Lower lobe of right lung (tissue), 2 donors: Measurements from ENCODE around the gene YPEL1. TPM values are rescaled to one million over a fixed set of nuclear protein-coding genes. Genes with fewer than 3 reads are reported as not detected.

Source experiments
- ATAC-seq, 2 donors: fragments of 200-7000 bp; cut with Tn5 transposase; one replicate each; pipeline ENCODE4 v1.9.1; 2020 to 2022; ENCODE audit warnings: mild to moderate bottlenecking in 2 of 2, moderate library complexity in 2 of 2
- DNase-seq: peaks from one replicate; pipeline ENCODE4 v3.0.0-alpha.2; 2020
- H3K27ac ChIP-seq: fragments of 200-600 bp; one replicate; pipeline ENCODE4 v1.8.0; 2022
- H3K27me3 ChIP-seq: fragments of 200-600 bp; one replicate; pipeline ENCODE4 v1.8.0; 2022; ENCODE audit warnings: low read depth
- H3K36me3 ChIP-seq: fragments of 200-600 bp; one replicate; pipeline ENCODE4 v1.8.0; 2022; ENCODE audit warnings: mild to moderate bottlenecking
- H3K4me1 ChIP-seq: fragments of 200-600 bp; one replicate; pipeline ENCODE4 v1.8.0; 2022
- H3K4me3 ChIP-seq: fragments of 200-600 bp; one replicate; pipeline ENCODE4 v1.8.0; 2022; ENCODE audit warnings: mild to moderate bottlenecking
- H3K9me3 ChIP-seq: fragments of 200-600 bp; one replicate; pipeline ENCODE4 v1.8.0; 2022
- CTCF ChIP-seq: fragments of 200-600 bp; IDR thresholded peaks from one replicate; pipeline ENCODE4 v1.8.0; 2022; ENCODE audit warnings: antibody characterized with exemption, mild to moderate bottlenecking
- intact Hi-C: fragments of 100-400 bp; cut with DNase I; formaldehyde crosslinking; loops from one replicate; pipeline ENCODE4 v1.11.0; 2022
- total RNA-seq: library from RNA; stranded (reverse); fragmentation: NEBNext Ultra II Directional; extraction: Animal tissue kit (Norgen Biotek cat#: 25700); gene quantifications from one replicate; pipeline ENCODE4 v1.2.1, GENCODE V29; 2021
- donor health status: DM: no; HTN: yes; CAD: no; lungs with severe emphysema.

YPEL1 gene
- total RNA-seq, 1 donor from 2014 or later = 7.6 TPM

DNA sequence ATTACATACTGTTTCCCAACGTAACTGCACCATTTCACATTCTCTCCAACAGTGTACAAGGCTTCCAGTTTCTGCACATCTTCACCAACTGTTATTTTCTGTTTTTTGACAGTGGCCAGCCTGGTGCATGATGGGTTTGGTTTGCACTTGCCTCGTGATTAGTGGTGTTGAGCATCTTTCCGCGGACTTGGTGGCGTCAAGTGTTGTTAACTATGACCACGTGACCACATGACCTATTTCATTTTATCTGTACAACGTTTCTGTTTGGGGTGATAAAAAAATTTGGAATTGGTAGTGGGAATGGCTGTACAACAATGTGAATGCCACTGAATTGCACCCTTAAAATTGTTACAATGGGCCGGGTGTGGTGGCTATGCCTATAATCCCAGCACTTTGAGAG, 2.5 kb upstream of the YPEL1 start:
- no peaks in the 10 kb centered on the region for H3K27me3 ChIP-seq
- no peak overlapping the region for H3K4me3 ChIP-seq
- intact Hi-C loops = no loop called here
- ATAC-seq (no peak), DNase-seq (no peak)
- H3K9me3 ChIP-seq = no peaks in the 10 kb centered on the region
- H3K4me1 ChIP-seq = peaks cover 12% of the 10 kb centered on the region
- H3K27ac ChIP-seq = no peak overlapping the region
- TF ChIP-seq CTCF = no peak
- H3K36me3 ChIP-seq = no peaks in the 10 kb centered on the region

- TF ChIP-seq CTCF = no peak
- Histone ChIP-seq H3K4me1 (peaks cover 12% of the 10 kb centered on the region), H3K4me3 (no peak overlapping the region), H3K27me3 (no peaks in the 10 kb centered on the region), H3K27ac (no peak overlapping the region), H3K36me3 (no peaks in the 10 kb centered on the region), H3K9me3 (no peaks in the 10 kb centered on the region)
- DNase-seq (no peak), ATAC-seq (no peak)
- intact Hi-C loops = no loop called here
Observed at GRCh38 chr22:21736948-21737347, 1.4 kb upstream of the YPEL1 start.

DNA sequence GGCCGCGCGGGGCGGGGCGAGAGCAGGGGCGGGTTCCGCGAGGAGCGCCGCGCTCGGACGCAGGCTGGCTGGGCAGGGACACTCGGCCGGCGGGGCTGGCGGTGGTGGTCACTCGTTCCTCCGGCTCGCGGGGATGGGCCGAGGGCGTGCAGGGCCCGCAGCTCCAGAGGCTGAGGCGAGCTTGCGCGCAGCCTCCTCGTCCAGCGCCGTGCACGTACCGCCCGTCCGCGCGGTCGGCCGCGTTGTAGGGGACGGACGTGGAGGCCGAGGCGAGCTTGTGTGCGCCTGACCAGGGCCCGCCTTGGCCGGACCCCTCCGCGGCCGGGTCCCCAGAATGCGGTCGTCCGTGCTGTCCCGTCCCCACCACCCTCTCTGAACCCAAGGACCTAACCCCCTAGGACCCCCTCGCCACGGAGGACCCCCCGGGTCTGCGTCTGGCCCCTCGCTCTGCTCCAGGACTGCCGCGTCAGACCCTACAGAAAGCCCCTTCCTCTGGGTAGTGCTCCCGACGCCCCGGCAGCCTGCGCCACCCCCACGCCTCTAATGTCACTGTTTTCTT, 569 bp upstream of the YPEL1 start:
- intact Hi-C loops = no loop called here
- no peak for DNase-seq
- peak overlapping the region; percentile 82 for H3K27ac ChIP-seq

DNA sequence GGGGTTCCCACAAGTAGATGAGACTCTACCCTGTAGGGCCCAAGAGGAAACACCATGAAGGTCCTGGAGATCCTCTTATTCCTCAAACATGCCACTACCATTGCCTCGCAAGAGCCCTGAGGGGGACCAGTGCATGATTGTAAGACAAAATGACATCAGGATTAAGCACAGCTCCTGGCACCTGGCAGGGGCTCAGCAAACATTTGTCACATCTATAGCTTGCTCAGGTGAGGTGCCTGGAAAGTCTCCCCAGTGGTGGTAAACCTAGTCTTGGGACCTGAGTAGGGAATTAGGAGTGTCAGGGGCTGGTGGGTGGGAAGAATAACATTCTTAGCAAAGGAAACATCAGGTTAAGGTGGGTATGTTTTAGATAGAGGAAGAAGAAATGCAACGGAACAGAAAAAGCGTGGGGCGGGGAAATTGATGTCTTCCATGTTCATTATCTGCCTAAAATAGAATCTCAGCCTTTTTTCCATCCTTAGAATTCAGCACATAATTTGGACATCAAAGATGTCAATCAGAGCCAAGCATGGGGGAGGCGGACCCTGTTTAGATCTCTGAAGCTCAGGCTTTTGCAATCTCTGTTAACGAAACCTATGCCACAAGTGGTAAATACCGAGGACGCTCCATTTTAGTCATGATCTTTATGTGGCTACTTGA, 924 bp downstream of the YPEL1 start:
- Histone ChIP-seq H3K27ac (peak overlapping the region; percentile 82), H3K4me3 (peak overlapping the region; percentile 67), H3K36me3 (no peaks in the 10 kb centered on the region), H3K4me1 (peaks cover 12% of the 10 kb centered on the region), H3K9me3 (no peaks in the 10 kb centered on the region), H3K27me3 (no peaks in the 10 kb centered on the region)
- no peak for ATAC-seq
- no peak for DNase-seq
- intact Hi-C loops = no loop called here
- TF ChIP-seq CTCF = no peak

More for the DNA sequence above, 569 bp upstream of the YPEL1 start:
- peak in 1 of 2 donors; percentile 49 for ATAC-seq
- Histone ChIP-seq H3K4me1 (peaks cover 12% of the 10 kb centered on the region), H3K9me3 (no peaks in the 10 kb centered on the region), H3K36me3 (no peaks in the 10 kb centered on the region), H3K27me3 (no peaks in the 10 kb centered on the region), H3K4me3 (peak overlapping the region; percentile 67)
- no peak for TF ChIP-seq CTCF

DNA sequence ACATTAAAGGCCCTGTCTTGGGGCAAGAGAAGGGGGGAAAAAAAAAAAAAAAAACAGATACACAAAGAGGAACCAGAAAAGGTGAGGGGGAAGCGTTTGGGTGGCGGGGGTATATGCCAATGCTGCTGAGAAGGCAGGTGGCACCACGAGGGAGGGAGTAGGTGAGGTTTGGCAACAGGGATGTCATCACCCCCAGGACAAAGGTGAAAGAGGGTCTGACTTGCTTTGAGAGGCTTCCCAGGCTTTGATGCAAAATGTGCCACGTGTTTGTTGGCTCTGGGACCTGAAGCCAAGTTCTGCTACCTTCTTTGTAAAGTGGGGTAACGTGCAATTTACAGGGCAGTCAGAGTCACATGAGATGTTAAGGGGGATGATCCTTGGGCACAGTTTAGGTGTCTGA, 4.1 kb downstream of the YPEL1 start:
- Histone ChIP-seq H3K27ac (no peak overlapping the region), H3K27me3 (no peaks in the 10 kb centered on the region), H3K9me3 (no peaks in the 10 kb centered on the region), H3K4me3 (no peak overlapping the region), H3K36me3 (peaks cover 4% of the 10 kb centered on the region), H3K4me1 (peaks cover 12% of the 10 kb centered on the region)
- intact Hi-C loops = no loop called here
- ATAC-seq = no peak
- DNase-seq = no peak
- TF ChIP-seq CTCF = no peak
